ENCODE results near the gene LRATD1.

Gene LRATD1

DNA sequence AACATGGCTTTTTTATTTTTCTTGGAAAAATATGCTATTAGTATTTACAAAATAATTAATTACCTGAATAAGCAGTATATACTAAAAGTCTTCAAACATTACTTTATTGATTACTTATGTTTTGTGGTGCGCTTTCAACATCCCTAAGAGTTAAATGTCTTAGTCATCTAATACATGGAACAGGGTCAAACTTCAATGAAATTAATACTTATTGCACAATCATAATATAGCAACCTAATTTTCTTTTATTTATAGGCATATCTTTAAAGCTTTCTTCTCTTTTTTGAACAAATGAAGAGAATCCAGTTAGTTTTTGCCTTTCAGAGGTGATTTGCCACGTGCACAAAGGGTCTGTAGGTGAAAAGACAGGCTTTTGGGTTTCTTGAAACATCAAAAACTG is 6.0 kb downstream of the LRATD1 start:
- TF ChIP-seq, protein P1, sequence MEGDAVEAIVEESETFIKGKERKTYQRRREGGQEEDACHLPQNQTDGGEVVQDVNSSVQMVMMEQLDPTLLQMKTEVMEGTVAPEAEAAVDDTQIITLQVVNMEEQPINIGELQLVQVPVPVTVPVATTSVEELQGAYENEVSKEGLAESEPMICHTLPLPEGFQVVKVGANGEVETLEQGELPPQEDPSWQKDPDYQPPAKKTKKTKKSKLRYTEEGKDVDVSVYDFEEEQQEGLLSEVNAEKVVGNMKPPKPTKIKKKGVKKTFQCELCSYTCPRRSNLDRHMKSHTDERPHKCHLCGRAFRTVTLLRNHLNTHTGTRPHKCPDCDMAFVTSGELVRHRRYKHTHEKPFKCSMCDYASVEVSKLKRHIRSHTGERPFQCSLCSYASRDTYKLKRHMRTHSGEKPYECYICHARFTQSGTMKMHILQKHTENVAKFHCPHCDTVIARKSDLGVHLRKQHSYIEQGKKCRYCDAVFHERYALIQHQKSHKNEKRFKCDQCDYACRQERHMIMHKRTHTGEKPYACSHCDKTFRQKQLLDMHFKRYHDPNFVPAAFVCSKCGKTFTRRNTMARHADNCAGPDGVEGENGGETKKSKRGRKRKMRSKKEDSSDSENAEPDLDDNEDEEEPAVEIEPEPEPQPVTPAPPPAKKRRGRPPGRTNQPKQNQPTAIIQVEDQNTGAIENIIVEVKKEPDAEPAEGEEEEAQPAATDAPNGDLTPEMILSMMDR (conservative IDR thresholded peaks at IDR 0.05; ENCODE audit: low read depth, low read length): no peak
- no peak for DNase-seq (ENCODE audit: low read depth)
- H3K4me3 ChIP-seq (ENCODE audit: low read length): no peak overlapping the region

DNA sequence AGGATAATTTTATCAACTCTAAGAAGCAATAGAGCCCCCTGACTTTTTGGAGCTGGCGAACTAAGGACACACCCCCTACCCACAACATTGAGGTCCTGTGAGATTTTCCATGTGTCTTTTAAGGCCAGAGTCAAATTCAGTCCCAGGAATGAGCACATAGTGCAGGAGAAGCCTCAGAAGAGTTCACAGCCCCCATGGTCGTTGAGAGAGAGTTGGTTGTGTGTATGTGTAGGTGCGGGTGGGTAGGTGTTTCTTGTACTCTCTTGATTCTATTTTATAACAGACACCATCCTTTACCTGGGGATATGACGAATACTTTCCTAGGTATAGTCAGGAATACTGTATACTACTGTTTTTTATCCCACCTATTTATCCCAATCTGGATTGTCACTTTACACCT is 8.6 kb downstream of the LRATD1 start:
- no peak overlapping the region for H3K4me3 ChIP-seq (ENCODE audit: low read length)
- TF ChIP-seq, protein P1 (conservative IDR thresholded peaks at IDR 0.05; ENCODE audit: low read depth, low read length): no peak
- DNase-seq (ENCODE audit: low read depth): no peak

- TF ChIP-seq, protein P1 (conservative IDR thresholded peaks at IDR 0.05; ENCODE audit: low read depth, low read length): peak; percentile 24
- no peak for DNase-seq (ENCODE audit: low read depth)
Measured at GRCh38 chr2:14642499-14642898, 10.0 kb downstream of the LRATD1 start.

DNA sequence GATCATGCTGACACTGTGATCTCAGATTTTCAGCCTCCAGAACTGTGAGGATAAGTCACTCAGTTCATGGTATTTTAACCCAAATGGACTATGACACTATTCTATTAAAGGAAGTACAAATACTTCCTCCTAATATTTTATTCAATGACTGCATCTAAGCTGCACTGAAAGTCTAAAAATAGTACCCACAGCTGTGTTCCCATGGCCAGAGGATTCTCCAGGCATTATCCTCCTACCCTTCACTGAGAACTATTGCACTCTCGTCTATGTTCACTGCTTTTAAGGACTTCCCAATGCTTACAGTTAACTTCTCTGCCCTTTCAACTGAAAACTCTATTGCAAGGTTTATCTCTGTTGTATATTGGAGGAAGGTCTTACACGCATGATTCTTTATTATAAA is 15.2 kb downstream of the LRATD1 start:
- TF ChIP-seq, protein P1 (conservative IDR thresholded peaks at IDR 0.05; ENCODE audit: low read depth, low read length): no peak
- no peak overlapping the region for H3K4me3 ChIP-seq (ENCODE audit: low read length)
- no peak for DNase-seq (ENCODE audit: low read depth)

More at GRCh38 chr2:14642499-14642898, 10.0 kb downstream of the LRATD1 start:
- H3K4me3 ChIP-seq (ENCODE audit: low read length): no peak overlapping the region

DNA sequence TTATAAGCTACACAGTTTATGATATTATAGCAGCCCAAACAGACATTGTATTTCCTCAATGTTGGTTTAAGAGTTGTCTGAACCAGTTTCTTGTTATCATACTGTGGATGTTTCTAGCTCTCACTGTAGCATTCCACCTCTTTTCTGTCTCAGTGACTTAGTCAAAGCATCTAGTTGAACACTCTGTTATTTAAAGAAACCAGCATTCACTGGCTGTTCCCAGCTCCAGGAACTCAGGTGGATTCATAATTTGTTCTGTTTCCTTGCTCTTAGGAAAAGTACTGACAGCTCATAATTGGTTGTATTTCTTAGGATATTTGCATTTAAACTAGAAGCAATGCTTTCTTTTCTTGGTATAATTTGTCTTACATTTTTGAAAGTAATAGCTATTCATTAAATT is 17.5 kb downstream of the LRATD1 start:
- DNase-seq (ENCODE audit: low read depth): no peak
- H3K4me3 ChIP-seq (ENCODE audit: low read length): no peak overlapping the region
- TF ChIP-seq, protein P1 (conservative IDR thresholded peaks at IDR 0.05; ENCODE audit: low read depth, low read length): no peak

DNA sequence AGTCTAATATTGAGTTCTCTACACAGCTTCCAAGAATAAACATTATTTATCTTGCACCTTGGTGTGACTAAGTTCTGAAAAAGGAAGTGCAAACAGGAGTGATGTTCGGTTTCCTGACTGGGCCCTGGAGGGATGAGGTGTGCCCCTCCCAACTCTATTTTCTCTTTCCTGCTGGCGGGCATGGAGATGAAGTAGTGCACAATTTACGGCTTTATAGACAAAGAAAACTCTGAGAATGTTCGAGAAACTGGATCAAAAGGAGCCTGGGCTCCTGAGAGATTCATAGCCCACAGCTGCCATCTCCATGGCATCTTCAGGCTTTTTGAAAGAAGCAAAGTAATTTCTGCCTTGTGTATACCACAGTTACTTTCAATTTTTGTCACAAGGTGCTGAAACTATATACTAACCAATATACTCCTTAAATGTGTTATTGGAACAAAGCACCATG is 22.3 kb downstream of the LRATD1 start:
- no peak overlapping the region for H3K4me3 ChIP-seq (ENCODE audit: low read length)
- TF ChIP-seq, protein P1 (conservative IDR thresholded peaks at IDR 0.05; ENCODE audit: low read depth, low read length): no peak
- no peak for DNase-seq (ENCODE audit: low read depth)

- DNase-seq (ENCODE audit: low read depth): no peak
Measured at GRCh38 chr2:14656146-14656545, 23.6 kb downstream of the LRATD1 start.

More at GRCh38 chr2:14656146-14656545, 23.6 kb downstream of the LRATD1 start:
- TF ChIP-seq, protein P1 (conservative IDR thresholded peaks at IDR 0.05; ENCODE audit: low read depth, low read length): no peak
- H3K4me3 ChIP-seq (ENCODE audit: low read length): no peak overlapping the region
